ENCODE measurements around the gene NAALADL2. TPM values are rescaled to one million over a fixed set of nuclear protein-coding genes. Genes with fewer than 3 reads are reported as not detected.

Gene NAALADL2
- total RNA-seq, 1 experiment from 2014 or later: 12.8 TPM

DNA sequence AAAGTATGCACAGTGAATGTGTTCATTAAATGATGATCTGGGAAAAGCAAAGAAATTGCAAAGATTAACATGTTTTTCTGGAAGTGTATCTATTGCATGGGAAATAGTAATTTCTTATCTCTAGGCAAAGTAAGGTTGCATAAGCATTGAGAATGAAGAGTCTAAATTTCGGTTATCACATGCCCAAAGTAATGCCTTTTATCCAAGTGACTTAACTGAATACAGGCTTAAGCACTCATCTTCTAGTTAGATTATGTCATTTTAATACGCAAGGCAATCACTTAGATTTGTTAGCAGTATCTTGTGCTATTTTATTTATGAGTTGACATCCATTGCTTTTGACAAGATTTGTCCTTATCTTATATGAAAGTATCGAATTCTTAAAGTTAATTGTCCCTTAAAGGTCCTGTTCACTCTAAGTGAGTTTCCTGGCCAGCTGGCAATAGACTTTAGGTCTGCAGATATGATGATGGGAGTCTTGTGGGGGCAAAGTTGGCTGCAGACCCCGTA lies 100.5 kb downstream of the NAALADL2 start:
- ChIA-PET POLR2A (ENCODE audit: unreplicated experiment) (no interaction called here), CTCF (no interaction called here)
- H3K27ac ChIP-seq: no peak overlapping the region
- no peaks in the 10 kb centered on the region for H3K9me3 ChIP-seq (ENCODE audit: insufficient read depth, low read depth)
- no peaks in the 10 kb centered on the region for H3K36me3 ChIP-seq (ENCODE audit: low read depth)
- H3K79me2 ChIP-seq (ENCODE audit: low read depth): no peaks in the 10 kb centered on the region
- H3K9me2 ChIP-seq (ENCODE audit: insufficient read depth): no peaks in the 10 kb centered on the region
- no peaks in the 10 kb centered on the region for H3K27me3 ChIP-seq (ENCODE audit: insufficient read depth, low read depth)
- DNase-seq: no peak
- no peak overlapping the region for H3K4me2 ChIP-seq
- no peaks in the 10 kb centered on the region for H4K20me1 ChIP-seq (ENCODE audit: insufficient read depth)
- intact Hi-C loops (cut with micrococcal nuclease; ENCODE audit: unreplicated experiment): loop anchor here (10.0 kb wide), 4 partner anchors 195 to 835 kb away; no protein-coding TSS in a partner anchor
- H3K4me3 ChIP-seq: no peak overlapping the region
- no peak overlapping the region for H2AFZ ChIP-seq
- H3K4me1 ChIP-seq (replicated peaks; ENCODE audit: insufficient read depth): peaks cover 14% of the 10 kb centered on the region
- no peak for TF ChIP-seq EZH2 (IDR thresholded peaks at IDR 0.05; ENCODE audit: low read depth)
- TF ChIP-seq, protein P1, sequence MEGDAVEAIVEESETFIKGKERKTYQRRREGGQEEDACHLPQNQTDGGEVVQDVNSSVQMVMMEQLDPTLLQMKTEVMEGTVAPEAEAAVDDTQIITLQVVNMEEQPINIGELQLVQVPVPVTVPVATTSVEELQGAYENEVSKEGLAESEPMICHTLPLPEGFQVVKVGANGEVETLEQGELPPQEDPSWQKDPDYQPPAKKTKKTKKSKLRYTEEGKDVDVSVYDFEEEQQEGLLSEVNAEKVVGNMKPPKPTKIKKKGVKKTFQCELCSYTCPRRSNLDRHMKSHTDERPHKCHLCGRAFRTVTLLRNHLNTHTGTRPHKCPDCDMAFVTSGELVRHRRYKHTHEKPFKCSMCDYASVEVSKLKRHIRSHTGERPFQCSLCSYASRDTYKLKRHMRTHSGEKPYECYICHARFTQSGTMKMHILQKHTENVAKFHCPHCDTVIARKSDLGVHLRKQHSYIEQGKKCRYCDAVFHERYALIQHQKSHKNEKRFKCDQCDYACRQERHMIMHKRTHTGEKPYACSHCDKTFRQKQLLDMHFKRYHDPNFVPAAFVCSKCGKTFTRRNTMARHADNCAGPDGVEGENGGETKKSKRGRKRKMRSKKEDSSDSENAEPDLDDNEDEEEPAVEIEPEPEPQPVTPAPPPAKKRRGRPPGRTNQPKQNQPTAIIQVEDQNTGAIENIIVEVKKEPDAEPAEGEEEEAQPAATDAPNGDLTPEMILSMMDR (conservative IDR thresholded peaks at IDR 0.05): no peak
- no TSS peak for BruUV-seq (replicated peaks)
- peaks cover 14% of the 10 kb centered on the region for H3F3A ChIP-seq (ENCODE audit: insufficient read depth, low read depth)

DNA sequence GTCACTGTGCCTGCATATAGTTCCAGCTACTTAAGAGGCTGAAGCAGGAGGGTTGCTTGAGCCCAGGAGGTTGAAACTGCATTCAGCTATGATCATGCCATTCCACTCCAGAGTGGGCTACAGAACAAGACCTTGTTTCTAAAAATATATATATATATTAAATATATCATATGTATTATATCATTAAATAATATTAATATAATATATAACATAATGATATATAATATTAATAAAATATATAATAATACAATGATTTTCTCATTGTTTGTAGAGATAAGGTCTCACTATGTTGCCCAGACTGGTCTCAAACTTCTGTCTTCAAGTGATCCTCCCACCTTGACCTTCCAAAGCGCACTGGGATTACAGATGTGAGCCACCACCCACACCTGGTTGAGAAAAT lies 101.8 kb downstream of the NAALADL2 start:
- POLR2A ChIA-PET (ENCODE audit: unreplicated experiment): no interaction called here
- Histone ChIP-seq H3K36me3 (ENCODE audit: low read depth) (no peaks in the 10 kb centered on the region), H3K9me3 (ENCODE audit: insufficient read depth, low read depth) (no peaks in the 10 kb centered on the region), H3K9me2 (ENCODE audit: insufficient read depth) (no peaks in the 10 kb centered on the region), H3K27me3 (ENCODE audit: insufficient read depth, low read depth) (no peaks in the 10 kb centered on the region), H3K4me2 (no peak overlapping the region), H3K27ac (no peak overlapping the region), H4K20me1 (ENCODE audit: insufficient read depth) (no peaks in the 10 kb centered on the region), H3K4me1 (replicated peaks; ENCODE audit: insufficient read depth) (peaks cover 4% of the 10 kb centered on the region), H3K4me3 (no peak overlapping the region), H2AFZ (no peak overlapping the region), H3F3A (ENCODE audit: insufficient read depth, low read depth) (peaks cover 3% of the 10 kb centered on the region), H3K79me2 (ENCODE audit: low read depth) (no peaks in the 10 kb centered on the region)
- CTCF ChIA-PET: no interaction called here
- intact Hi-C loops (cut with micrococcal nuclease; ENCODE audit: unreplicated experiment): no loop called here
- TF ChIP-seq EZH2 (IDR thresholded peaks at IDR 0.05; ENCODE audit: low read depth): no peak
- TF ChIP-seq, protein P1 (conservative IDR thresholded peaks at IDR 0.05): no peak
- BruUV-seq (replicated peaks): no TSS peak
- DNase-seq: no peak

DNA sequence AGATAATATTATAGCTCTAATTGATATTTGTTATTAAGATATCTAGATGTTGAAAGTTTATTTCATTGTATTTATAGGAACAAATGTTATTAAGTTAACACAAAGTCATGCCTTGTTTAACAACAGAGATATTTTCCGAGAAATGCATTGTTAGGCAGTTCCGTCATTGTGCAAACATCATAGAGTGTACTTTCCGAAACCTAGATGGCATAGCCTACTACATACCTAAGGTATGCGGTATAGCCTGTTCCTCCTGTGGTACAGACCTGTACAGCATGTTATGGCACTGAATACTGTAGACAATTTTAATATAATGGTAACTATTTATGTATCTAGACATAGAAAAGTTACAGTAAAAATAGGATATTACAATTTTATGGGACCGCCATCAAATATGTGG lies 114.3 kb downstream of the NAALADL2 start:
- BruUV-seq (replicated peaks): no TSS peak

More for the DNA sequence above, 114.3 kb downstream of the NAALADL2 start:
- no peak for TF ChIP-seq EZH2 (IDR thresholded peaks at IDR 0.05; ENCODE audit: low read depth)
- TF ChIP-seq, protein P1 (conservative IDR thresholded peaks at IDR 0.05): no peak
- ChIA-PET CTCF (no interaction called here), POLR2A (ENCODE audit: unreplicated experiment) (no interaction called here)
- no peaks in the 10 kb centered on the region for H3K27me3 ChIP-seq (ENCODE audit: insufficient read depth, low read depth)
- H3K4me2 ChIP-seq: no peak overlapping the region
- H3K36me3 ChIP-seq (ENCODE audit: low read depth): no peaks in the 10 kb centered on the region
- peaks cover 5% of the 10 kb centered on the region; the same call in 1 of the 2 replicates for H3K9me2 ChIP-seq (ENCODE audit: insufficient read depth)
- intact Hi-C loops (cut with micrococcal nuclease; ENCODE audit: unreplicated experiment): loop anchor here (1.0 to 2.0 kb wide), 2 partner anchors 19 to 110 kb away; no protein-coding TSS in a partner anchor
- no peaks in the 10 kb centered on the region for H3K79me2 ChIP-seq (ENCODE audit: low read depth)
- H3K9me3 ChIP-seq (ENCODE audit: insufficient read depth, low read depth): no peaks in the 10 kb centered on the region
- no peak overlapping the region for H3K27ac ChIP-seq
- H4K20me1 ChIP-seq (ENCODE audit: insufficient read depth): no peaks in the 10 kb centered on the region
- no peak overlapping the region for H2AFZ ChIP-seq
- peak; percentile 41 to 67 for DNase-seq
- no peak overlapping the region for H3K4me3 ChIP-seq
- H3F3A ChIP-seq (ENCODE audit: insufficient read depth, low read depth): no peaks in the 10 kb centered on the region
- H3K4me1 ChIP-seq (replicated peaks; ENCODE audit: insufficient read depth): peaks cover 7% of the 10 kb centered on the region; the same call in 1 of the 2 replicates
